CMK (cell line): ENCODE results near the gene SDK2.

Experiments
- DNase-seq: peaks from one replicate; pipeline ENCODE4 v3.0.0-alpha.2; 2010; ENCODE audit warnings: low read depth

SDK2 gene

DNA sequence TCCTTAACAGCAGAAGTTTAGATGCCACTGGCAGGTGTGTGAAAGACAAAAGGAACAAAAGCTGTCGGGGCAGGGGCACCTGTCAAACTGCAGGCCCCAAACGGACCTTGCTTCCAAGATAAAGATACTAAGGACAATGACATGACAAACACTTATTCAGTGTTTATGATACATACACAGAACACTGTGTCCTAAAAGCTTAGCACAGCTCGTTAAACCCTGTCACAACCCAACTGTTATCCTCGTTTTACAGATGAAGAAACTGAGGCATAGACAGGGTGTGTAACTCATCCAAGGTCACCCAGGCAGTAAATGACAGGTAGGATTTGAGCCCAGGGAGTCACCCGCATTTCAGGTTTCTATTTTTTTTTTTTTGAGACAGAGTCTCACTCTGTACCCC lies 9.6 kb downstream of the SDK2 start:
- DNase-seq: no peak

DNA sequence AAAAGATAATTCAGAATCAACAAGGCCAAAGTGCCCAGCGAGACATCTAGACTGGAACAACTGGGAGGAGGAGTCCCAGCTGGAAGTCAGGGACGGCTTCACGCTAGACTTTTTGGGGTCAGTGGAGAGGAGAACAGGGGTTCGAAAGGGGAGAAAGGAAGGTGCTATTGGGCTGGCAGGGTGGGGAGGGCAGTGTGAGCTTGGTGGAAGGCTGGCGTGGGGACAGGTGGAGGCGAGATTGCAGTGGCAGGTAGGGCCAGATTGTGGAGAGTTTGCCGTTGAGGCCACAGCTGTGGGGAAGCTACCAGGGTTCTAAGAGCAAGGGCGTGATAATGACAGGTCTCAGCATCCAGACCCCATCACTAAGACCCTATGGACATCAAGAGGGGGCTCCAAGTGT lies 10.5 kb downstream of the SDK2 start:
- DNase-seq: no peak

DNA sequence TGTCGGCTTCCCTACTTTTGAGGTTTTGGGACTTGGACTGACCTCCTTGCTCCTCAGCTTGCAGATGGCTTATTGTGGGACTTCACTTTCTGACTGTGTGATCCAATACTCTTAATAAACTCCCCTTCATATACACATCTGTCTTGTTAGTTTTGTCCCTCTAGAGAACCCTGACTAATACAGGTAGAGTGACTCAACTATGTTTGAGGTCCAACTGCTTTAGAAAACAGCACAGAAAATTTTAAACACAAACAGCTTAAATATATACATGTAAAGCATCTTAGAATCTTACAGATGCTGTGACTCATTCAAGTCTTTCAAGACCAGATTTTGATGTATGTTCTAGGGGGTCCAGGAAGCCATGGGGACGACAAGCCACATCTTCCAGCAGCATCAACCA lies 11.7 kb downstream of the SDK2 start:
- no peak for DNase-seq

DNA sequence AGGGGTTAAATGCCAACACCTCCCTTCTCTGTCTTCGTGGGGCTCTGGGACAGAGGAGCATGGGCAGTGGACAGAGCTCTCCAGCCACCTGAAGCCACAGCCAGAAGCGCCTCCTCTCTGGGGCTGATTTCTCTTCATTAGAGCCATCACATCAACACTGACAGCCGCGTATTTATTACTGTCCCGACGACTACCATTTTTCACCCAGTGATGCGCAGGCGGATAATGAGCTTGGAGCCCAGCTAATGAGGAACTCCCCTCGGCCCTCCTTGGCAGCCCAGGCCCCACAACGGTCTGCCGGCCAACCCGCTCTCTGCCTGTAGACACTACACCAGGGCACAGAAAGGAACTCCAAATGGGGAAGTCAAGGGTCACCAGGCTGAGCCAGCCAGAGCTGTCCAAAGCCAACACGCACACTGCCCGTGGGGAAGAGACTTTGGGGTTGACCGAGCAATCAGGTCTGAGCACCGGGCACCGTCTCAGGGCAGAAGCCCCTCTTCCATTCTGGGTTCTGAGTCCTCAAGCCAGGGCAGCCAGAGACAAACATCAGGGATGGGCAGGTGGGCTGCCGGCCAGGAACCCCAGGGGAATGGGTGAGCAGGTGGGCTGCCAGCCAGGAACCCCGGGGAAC lies 13.2 kb downstream of the SDK2 start:
- DNase-seq: no peak

DNA sequence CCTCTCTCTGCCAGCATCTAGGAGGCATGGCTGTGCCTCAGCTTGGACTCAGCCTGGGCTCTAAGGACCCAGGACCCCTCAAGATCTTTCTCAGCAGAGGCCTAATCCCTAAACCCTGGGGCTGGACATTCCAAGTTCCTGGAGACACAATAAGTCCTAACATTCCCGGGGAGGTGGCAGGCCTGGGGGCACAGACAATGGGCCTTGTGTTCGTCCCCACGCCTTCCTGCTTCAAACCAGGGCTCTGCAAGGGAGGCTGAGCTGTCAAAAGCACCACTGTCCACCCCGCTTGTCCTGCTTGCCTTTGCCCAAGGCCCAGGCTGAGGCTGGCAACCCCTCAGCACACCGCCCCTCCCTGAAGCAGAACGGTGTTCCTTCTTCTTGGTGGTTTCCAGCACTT lies 13.7 kb downstream of the SDK2 start:
- no peak for DNase-seq

DNA sequence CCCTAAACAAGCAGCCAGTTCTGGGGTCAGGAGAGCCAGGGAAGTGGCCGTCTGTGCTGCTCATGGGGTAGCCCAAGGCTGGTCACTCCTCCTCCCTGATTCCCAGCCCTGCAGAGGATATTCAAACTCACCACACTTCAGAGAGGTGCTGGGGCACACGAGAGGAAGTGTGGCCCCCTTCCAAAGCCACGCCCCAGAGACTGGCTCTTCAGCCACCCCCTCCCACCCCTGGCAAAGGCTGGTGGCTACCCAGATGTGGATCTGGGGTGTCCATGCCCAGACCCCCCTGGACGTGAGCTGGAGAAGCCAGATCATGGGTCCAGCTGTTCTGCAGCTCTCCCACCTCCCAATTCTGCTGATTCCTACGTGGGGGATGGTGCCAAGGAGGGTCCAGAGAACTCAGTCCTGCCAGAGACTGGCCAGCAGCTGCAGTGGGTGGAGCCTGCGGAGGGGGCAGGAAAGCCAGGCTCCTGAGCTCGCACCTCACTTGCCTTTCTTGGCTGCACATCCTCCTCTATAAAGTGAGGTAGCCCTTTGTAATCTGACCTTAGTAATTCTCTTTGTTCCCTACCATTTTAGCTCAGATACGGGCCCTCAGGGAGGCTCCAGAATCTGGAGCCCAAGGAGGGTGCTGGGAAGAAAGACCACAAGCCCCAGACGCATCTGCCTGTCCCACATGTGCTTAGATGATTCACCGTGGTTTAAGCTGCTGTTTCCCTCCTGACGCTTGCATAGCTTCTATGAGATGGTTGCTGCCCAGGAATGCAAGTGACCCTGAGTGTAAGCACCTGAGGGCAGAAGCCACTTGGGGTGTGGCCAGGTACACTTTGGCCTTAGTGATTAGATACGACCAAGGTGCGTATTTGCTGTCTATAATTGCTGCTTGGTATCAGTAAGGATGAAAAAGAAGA lies 15.3 kb downstream of the SDK2 start:
- DNase-seq: no peak

DNA sequence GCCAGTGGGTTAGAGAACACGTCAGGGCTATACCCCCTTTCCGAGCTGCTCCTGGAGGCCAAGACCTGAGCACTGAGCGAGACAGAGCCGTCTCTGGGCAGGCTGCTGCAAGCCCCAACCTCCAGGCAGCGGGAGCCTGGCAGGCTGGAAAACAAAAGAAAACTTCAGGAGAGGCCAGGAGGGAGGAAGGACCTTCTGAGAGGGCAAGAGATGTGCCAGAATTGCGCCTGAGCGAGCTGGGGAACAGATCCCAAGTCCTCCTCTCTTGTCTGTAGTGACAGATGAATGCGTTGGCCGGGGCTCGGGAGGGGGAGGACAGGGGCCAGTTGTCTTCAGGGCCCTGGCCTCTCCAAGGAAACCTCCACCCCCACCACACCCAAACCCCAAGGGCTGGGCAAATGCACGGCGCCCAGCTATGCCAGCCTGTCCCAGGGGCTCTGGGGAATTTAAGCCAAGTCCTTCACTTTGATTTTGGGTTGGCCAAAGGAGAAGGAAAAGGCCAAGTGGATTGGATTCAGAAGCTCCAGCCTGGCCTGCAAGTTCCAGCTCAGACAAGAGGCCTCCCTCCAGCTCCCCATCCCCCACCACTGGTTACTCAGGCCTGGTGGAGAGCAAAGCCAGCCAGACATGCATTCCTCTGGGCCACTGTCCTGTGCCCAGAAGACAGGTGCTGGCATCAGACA lies 18.1 kb downstream of the SDK2 start:
- DNase-seq: no peak

DNA sequence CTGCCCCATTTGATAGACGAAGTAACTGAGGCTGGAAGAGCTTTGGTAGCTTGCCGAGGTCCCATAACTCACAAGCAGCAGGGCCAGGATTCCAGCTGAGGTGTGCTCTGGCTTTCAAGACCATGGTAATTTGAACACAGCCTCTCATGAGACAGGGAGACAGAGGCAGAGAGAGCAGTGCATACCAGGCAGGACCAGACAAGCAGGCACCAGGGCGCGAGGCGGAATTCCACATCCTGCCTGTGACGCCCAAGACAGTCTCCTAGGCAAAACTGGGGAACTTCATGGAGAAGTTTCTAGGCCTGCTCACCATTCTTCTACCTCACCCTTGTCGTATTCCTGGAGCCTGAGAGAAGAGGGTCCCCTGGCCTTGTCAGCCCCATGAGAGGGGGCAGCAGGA lies 19.2 kb downstream of the SDK2 start:
- no peak for DNase-seq

DNA sequence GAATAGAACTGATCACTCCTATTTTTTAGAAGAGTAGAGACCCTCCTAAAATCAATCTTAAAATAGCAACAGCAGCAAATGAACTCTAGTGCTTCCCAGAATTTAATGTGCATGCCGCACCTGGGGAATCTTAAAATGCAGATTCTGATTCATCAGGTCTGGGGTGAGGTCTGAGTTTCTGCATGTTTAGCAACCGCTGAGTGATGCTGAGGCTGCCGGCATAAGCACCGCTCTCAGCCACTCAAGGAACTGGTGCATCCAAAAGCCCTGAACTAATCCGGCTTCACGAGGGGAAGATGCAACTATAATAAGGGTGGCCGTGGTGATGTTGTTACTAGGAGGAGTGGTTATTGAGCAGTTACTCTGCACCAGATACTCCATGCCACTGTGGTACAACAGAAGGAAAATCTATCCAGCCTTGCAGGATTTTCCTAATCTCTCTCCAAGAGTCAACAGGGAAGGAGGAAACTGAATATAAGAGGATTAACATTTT lies 19.7 kb downstream of the SDK2 start:
- no peak for DNase-seq

DNA sequence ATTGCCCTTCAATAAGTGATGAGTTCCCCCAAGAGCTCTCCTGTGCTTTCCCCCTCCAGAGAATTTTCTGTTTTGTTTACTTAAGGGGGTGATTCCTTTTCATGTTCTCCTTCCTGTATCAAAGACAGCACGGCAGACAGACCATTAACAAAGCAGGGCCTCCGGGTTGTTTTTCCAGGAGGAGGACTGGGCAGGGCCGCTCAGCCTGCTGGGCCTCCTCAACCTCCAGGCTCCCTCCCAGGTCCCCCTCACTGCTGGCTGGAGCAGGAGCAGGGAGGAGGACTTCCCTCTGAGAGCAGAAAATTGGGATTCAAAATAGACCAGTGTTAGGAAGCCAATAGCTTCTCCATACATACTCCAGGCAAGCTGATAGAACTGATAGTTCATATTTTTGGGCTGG lies 20.4 kb downstream of the SDK2 start:
- no peak for DNase-seq

DNA sequence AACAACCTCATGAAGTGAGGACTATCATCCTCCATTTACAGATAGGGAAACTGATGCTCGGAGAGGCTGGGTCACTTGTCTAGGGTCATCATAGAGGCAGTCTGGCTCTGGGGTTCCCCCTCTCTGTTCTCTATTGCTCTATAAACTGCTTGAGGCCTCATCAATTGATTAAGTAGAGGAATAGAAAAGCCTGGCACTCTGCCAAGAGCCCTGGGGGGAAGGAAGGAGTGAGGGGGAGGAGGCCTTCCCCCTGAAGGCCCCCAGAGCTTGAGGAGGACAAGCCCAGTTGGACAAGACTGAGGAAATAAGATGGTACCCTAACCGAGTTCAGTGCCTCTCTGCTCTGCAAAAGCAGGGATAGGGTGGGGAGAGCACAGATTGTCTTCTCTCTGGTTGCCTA lies 21.0 kb downstream of the SDK2 start:
- DNase-seq: no peak

DNA sequence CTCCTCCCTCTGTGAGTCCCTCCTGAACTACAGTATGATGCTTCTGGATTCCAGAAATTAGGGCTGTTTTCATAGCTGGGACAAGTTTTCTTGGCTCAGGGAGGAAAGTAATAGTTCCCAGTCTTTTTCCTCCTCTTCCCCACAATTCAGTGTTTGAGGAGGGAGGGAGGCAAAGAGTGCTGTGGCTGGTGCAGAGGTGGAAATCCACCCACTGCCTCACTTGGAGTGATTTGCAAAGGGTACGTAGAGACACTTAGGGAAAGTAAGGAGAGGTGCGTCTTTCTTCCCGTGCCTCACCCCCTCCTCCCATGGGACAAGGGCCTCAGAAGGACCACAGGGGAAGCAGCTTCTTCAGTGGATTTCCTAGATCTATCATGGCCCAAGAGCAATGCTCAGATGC lies 21.9 kb downstream of the SDK2 start:
- no peak for DNase-seq

DNA sequence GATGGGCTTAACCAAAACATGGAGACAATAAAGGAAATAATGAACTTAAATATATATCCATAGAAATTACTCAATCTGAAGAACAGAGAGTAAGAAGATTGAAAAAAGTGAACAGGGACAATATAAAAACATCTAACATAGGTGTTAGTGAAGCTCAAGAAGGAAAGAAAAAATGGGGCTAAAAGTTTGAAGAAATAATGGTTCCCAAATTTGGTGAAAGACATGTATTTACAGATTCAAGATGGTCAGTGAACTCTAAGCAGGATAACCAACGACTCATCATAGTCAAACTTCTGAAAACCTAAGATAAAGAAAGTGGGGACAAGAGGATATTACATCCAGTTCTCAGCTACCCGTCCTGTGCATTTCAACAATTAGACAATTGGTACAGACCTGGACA lies 22.6 kb downstream of the SDK2 start:
- DNase-seq: no peak

DNA sequence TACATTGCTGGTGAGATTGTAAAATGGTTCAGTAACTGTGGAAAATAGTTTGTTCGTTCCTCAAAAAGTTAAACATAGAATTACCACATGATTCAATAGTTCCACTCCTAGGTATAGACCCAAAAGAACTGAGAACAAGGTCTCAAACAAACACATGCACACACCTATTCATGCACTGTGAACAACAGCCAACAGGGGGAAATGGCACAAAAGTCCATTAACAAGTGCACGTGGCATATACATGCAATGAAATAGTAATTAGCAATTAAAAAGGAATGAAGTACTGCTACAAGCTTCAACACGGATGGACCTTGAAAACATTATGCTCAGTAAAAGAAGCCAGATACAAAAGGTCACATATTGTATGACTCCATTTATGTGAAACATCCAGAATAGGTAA lies 23.8 kb downstream of the SDK2 start:
- DNase-seq: no peak

DNA sequence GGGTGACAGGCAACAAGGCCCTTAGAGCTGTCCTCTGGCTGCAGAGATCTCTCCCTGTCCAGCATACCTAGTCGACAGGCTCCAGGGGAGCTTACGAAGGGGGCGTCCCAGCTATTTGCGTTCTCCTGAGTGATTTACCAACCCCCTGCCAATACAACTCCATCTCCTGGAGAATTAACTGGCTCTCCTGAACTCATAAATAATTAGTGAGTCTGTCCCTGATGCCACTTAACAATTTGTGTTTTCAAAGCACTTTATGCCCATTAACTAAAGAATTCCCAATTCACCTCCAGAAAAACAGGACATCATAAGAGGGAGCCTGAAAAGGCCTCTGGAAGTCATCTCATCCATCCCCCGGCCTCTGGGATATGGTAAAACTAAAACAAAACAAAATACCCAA lies 26.7 kb downstream of the SDK2 start:
- DNase-seq: no peak

DNA sequence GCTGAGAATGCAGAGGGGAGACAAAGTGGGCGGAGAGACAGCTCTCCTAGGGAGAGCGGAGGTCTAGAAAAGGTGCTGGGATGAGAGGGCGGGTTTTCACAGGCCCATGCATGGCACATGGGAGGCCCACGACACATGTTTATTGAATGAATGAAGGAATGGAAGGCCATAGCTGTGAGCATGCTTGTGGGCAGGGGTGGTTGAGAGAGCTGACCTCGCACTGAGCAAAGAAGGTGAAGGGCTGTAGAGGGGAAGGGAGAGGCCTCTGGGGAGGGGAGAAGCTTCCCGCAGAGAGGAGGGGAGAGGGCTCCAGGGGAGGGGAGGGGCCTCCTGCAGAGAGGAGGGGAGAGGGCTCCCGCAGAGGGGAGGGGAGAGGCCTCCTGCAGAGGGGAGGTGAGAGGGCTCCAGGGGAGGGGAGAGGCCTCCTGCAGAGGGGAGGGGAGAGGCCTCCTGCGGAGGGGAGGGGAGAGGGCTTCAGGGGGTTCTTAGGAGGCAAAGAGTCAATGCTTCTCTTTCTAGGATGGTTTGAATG lies 27.3 kb downstream of the SDK2 start:
- DNase-seq: no peak

DNA sequence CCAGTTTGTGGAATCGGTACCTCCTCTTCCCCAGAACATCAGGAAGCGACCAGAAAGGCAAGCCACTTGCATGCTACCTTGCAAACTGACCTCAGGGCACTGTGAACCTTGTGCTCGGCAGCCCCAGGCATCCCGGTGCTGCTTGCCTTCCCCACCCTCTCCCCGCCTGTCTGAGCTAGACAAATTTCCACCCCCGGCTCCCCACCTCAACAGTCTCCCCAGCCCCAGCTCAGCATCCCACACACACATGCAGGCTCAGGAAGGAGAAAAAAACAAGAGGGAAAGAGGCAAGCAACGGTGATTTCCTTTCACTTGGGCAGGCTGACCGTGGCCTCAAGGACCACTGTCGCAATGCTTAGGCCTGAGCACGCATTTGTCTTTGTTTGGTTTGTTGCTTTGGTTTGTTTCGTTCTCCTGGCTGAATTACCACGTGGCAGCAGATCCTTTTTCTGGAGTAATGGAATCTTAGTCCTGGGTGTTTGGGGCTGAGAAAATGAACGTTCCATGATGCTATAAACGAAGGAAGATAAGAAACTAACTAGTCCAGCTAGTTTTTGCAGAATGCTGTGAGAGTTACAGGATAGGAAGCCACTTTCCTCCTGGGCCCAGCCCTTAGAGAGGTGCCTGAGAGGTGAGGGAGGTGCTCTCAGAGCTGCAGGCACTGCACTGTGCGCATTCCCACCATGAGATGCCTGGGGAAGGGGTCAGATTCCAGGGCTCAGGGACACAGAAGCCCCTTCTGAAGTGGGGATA lies 27.9 kb downstream of the SDK2 start:
- DNase-seq: no peak

DNA sequence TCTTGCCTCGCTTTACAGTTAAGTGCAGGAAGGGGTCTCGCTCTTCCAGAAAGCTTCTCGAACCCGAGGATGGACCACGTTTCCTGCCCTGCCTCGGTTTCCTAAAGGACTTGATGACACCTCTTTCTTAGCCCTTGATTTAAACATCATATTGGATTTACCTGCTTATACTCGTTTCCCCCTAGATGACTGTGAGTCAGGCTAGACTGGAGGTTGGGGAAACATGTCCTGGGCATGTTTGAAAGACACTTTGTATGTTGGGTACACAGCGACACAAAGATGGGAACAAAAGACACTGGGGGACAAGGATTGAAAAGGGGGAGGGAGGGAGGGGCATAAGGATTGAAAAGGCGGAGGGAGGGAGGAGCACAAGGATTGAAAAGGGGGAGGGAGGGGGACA lies 30.0 kb downstream of the SDK2 start:
- no peak for DNase-seq

DNA sequence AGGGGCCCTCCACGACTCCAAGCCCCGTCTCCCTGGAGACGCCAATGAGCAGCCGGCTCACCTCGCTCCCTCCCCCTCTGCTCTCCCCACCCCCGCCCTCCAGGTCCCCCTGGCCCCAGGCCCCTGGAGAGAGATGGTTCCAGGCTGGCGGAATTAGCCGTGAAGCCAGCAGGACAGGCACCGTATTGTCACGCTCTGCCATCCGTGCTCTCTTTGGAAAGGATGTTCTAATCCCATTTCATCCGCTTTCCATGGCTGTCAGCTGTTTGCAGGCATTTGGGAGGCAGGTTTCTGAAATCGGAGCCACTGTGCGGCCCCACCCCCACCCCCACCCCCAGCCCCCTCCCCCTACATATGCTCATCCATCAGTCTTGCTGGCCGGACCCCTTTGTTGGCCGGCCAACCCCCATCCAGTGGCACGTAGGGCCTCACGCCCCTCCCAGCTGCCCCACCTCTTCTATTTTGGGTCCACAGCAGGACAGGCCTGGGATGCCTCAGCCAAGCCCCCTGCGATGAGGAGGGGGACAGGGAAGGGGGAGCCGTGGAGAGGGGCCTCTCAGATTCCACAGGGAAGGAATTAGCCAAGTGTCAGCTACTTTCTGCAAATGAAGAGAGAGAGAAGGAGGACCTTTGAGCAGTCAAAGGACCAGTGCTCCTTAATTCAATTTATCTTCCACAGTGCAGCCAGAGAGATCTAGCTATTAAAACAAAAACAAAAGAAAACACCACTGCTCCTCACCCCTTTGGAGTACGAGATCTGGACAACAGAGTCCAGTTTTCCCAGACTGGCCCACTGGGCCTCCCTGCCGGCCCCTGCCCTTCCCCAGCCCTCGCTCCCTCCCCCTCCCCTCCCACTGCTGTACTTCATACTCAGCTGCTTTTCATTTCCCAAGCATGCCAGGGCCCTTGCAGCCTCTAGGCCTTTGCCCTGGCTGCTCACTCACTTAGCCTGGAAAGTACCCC lies 30.7 kb downstream of the SDK2 start:
- DNase-seq: no peak

DNA sequence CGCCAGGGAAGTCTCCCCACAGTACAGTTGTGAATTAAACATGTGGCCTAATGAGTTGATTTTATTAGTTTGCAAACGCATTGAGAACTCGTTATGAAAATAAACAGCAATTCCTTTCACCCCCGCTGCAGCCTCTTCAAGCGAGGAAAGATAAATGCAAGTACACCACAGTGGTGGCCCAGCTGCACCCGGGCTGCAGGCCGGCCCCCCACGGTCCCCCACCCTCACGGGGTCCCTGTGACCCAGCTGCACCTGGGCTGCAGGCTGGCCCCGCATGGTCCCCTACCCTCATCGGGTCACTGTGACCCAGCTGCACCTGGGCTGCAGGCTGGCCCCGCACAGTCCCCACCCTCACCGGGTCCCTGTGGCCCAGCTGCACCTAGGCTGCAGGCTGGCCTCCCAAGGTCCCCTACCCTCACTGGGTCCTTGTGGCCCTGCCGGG lies 32.2 kb downstream of the SDK2 start:
- no peak for DNase-seq

DNA sequence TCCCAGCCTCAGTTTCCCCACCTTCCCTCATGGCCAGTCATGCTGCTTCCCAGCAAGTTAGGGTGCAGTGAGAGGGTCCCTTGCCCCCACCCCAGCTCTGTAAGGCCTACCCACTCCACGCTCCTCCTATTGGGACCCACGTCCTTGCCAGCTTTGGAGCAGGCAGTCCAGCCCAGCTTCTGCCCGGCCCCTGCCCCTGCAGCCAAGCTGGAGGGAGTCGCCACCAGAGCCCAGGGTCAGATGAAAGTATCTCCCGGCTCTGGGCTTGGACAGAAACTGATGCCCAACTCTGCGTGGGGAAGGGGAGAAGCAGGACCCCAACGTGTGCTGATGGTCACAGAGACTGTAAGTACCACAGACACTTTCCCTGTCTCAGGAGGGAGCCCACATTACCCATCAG lies 32.6 kb downstream of the SDK2 start:
- DNase-seq: no peak
